DMS53 treated with DMSO at 0.1 percent for 48 hours (cell line): ENCODE results near the gene SLC5A10.
"Not testable (repeated sequence)": the region's sequence is repeated elsewhere in the genome, so short reads cannot be mapped to it uniquely, and the experiment has no call there.

Source experiments
- DNase-seq: peaks from one replicate; lab custom pipeline; 2025; ENCODE audit not compliant: unreplicated experiment; lab: John Stamatoyannopoulos, UW

SLC5A10 gene

GRCh38 chr17:19017401-19017800 lies 65.4 kb downstream of the SLC5A10 start:
- DNase-seq, result no peak

- DNase-seq, result no peak
These were observed 66.0 kb downstream of the SLC5A10 start for GRCh38 chr17:19017804-19018599.

GRCh38 chr17:19018600-19018950 lies 66.6 kb downstream of the SLC5A10 start:
- DNase-seq, result no peak

DNA sequence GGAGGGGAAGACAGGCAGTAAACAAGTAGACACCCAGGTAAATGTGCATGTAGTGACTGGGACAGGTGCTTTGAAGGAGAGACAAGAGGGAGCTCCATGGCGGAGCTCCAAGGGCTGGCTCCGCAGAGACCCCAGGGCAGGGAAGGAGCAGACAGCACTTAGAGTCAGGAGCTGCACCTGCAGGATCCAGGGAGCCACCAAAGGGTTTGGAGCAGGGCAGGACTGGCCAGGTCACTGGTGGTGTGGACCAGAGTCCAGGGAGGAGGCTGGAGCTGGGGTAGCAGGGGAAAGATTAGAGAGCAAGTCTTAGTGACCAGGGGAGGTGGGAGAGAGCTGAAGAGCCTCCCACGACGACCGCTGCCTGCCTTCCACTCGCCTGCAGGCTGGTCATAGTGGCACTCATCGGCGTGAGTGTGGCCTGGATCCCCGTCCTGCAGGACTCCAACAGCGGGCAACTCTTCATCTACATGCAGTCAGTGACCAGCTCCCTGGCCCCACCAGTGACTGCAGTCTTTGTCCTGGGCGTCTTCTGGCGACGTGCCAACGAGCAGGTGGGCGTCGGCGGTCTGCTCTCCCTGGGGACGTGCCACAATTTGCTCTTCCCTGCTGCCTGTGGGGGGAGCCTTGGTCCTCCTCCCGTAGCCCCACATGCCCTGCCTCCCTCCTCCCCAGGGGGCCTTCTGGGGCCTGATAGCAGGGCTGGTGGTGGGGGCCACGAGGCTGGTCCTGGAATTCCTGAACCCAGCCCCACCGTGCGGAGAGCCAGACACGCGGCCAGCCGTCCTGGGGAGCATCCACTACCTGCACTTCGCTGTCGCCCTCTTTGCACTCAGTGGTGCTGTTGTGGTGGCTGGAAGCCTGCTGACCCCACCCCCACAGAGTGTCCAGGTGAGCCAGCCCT lies 67.3 kb downstream of the SLC5A10 start:
- no peak for DNase-seq

- no peak for DNase-seq
These were observed 68.1 kb downstream of the SLC5A10 start for GRCh38 chr17:19020016-19020415.

GRCh38 chr17:19021011-19021621 lies 69.2 kb downstream of the SLC5A10 start:
- not testable (repeated sequence) for DNase-seq

DNA sequence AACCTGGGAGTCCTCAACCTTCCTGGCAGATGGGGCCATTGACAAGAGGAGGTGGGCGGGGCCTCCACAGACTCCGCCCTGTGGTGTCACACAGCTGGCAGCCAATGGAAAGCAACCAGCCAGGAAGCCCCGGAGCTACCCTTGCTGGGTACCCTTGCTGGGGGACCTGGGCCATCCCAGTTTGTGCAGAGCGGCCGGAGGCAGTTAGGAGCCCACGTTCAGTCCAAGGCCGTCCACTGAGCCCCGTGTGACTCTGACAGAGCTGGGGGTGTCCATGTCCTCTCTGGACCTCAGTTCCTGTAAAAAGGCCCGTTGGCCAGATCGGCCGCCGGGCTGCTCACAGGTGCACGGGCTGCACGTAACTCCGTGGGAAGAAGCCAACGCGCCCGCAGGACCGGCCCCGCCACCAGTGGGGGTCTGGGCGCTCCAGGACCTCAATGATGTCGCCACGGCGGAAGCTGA lies 69.7 kb downstream of the SLC5A10 start:
- DNase-seq, result no peak

GRCh38 chr17:19022128-19022527 lies 70.2 kb downstream of the SLC5A10 start:
- DNase-seq, result no peak

DNA sequence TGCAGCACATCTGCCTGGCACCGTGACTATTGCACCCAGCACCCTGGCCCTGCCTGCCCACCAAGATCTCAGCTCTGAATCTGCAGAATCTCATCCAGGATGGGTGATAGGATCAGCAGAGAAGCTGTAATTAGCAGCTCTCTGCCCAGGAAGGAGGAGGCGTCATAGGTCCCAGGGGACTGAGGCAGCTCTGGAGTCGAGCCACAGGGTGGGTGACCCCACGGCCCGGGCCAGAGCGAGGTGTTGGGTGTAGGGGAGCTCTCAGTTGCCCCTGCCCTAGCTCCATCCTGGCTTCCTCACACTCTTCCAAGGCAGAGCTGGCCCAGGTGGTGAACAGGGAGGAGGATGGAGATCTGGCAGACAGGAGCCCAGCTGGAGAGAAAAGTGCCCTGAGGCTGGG lies 70.8 kb downstream of the SLC5A10 start:
- DNase-seq, result no peak

DNA sequence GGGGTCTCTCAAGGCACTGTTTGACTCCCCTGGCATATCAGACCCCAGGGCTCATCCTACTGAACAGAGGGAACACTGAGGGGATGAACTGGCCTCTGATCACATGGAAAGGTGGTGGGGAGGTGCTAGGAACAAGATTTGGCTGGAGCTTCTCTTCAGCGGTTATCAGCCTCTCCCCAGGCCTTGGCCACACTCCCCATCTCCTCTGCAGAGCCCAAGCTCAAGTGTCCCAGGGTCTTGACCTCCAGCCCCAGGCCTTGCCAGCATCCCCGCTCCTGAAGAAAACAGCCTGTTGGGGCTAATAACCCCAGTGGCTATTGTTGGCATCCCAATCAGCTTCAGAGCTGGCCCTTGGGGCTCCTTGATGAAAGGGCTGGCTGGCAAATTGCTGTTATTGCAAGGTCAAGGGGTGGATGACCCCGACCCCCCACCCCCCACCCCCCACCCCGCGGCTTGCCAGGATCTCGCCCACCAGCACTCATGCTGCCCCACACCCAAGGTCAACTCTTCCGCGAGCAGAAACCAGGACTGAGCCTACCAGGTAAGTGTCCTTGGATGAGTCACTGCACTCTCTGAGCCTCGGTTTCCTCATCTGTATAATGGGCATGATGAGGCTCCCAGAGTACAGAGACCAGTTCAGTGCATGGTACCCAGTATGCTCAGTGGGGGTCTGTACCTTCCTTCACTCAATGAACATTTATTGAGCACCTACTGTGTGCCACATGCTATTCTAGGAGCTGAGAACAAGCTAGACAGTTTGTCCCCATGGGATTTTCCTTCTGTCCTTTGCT lies 71.4 kb downstream of the SLC5A10 start:
- DNase-seq, result no peak

DNA sequence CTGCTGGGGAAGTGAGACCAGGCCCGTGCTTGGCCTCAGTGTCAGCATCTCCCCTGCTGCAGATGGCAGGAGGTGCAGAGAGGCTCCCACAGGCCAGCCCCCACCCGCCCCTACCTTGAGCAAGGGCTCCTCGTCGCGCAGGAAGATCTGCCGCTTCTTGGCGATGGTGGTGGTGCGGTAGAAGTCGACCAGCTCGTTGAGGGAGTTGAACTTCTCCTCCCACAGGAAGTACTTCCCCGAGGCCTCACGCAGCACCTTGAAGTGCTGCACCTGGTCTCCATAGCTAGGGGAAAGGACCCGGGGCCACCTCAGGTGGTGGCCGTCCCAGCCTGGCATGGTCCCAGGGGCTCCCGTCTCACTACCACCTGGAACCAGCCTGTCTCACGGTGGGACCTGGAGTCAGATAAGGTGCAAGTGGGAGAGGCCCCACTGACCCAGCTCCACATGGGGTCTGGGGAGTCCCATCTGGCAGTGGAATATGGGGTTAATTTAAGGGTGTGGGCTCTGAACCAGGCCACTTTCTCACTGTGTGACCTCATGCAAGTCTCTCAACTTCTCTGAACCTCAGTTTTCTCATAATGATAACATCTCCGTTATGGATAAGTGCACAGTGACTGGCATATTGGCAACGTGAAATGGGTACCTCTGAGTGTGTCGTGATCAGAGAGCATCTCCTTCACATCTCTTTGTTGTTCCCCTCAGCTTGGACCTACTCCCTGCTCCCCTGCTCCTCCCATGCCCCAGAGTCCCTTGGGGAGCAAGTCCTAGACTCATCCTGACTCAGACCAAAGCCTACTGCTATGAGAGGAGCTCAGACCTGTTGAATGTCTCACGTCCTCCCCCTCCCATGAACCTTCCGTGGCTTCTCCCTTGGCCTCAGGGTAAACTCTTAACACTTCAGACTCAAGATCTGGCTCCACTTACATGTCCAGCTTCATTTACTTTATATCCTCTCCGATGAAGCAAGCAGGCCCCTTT lies 72.4 kb downstream of the SLC5A10 start:
- no peak for DNase-seq

- DNase-seq, result not testable (repeated sequence)
These were observed 76.7 kb downstream of the SLC5A10 start for GRCh38 chr17:19028671-19029070.

- not testable (repeated sequence) for DNase-seq
These were observed 77.8 kb downstream of the SLC5A10 start for GRCh38 chr17:19029740-19030139.

GRCh38 chr17:19030771-19031449 lies 78.9 kb downstream of the SLC5A10 start:
- not testable (repeated sequence) for DNase-seq

- DNase-seq, result not testable (repeated sequence)
These were observed 79.8 kb downstream of the SLC5A10 start for GRCh38 chr17:19031729-19032128.

GRCh38 chr17:19032377-19032988 lies 80.5 kb downstream of the SLC5A10 start:
- not testable (repeated sequence) for DNase-seq

- not testable (repeated sequence) for DNase-seq
These were observed 84.2 kb downstream of the SLC5A10 start for GRCh38 chr17:19036186-19036585.

- not testable (repeated sequence) for DNase-seq
These were observed 85.6 kb downstream of the SLC5A10 start for GRCh38 chr17:19037547-19037946.
